ENCODE data around the gene MPEG1.

DNA sequence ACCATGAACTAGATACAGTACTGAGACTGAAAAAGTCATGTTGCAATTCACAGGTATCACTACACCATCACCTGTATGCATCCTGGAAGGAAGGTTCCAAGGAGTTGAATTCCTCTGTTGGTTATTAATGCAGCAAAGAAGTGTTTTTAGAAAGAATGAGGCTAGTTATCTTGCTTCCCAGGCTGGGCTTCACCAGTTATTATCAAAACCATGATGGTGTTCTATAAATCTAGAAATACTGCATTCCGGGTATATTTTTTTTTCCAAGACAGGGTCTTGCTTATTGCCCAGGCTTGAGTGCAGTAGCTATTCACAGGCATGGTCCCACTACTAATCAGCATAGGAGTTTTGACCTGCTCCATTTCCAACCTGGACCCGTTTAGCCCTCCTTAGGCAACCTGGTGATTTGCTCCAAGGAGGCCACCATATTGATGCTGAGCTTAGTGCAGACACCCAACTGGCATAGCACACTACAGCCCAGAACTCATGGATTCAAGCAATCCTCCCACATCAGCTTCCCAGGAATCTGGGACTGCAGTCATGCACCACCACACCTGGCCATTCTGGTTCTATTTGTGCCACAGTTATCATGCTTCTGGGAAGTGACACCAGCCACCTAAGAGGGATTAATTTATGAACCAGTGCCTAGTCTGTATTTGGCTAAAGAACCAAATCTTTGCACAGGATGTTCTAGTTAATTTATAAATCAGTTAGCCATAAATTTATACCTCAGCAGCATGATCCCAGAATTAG is 1.6 kb upstream of the MPEG1 start:
- TF ChIP-seq, protein P1, sequence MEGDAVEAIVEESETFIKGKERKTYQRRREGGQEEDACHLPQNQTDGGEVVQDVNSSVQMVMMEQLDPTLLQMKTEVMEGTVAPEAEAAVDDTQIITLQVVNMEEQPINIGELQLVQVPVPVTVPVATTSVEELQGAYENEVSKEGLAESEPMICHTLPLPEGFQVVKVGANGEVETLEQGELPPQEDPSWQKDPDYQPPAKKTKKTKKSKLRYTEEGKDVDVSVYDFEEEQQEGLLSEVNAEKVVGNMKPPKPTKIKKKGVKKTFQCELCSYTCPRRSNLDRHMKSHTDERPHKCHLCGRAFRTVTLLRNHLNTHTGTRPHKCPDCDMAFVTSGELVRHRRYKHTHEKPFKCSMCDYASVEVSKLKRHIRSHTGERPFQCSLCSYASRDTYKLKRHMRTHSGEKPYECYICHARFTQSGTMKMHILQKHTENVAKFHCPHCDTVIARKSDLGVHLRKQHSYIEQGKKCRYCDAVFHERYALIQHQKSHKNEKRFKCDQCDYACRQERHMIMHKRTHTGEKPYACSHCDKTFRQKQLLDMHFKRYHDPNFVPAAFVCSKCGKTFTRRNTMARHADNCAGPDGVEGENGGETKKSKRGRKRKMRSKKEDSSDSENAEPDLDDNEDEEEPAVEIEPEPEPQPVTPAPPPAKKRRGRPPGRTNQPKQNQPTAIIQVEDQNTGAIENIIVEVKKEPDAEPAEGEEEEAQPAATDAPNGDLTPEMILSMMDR (IDR thresholded peaks at IDR 0.05) = no peak
- no peak for TF ChIP-seq POLR2A (IDR thresholded peaks at IDR 0.05)
- TF ChIP-seq EP300 (IDR thresholded peaks at IDR 0.05) = no peak
